GM23248 (cell line): ENCODE measurements around the gene EPM2A.

Source experiments
- EZH2 ChIP-seq: fragments of 200-600 bp; sonication (generic); IDR thresholded peaks from 2 replicates; pipeline ENCODE4 v1.6.1; 2018; ENCODE audit warnings: antibody characterized with exemption, mild to moderate bottlenecking; ENCODE audit not compliant: insufficient read depth, poor library complexity, severe bottlenecking
- EZH2phosphoT487 ChIP-seq: fragments of 200-600 bp; sonication (generic); IDR thresholded peaks from 2 replicates; pipeline ENCODE4 v1.6.1; 2018; ENCODE audit warnings: antibody characterized with exemption, moderate library complexity, mild to moderate bottlenecking, low read depth; ENCODE audit not compliant: insufficient read depth

- TF ChIP-seq EZH2 (no peak), EZH2phosphoT487 (no peak)
Observed at GRCh38 chr6:145688493-145688905, 46.8 kb downstream of the EPM2A start.
